Bronchial epithelial cell (primary cell): ENCODE data around the gene CST9. TPM values are rescaled to one million over a fixed set of nuclear protein-coding genes. Genes with fewer than 3 reads are reported as not detected.
"Not testable (repeated sequence)": the region's sequence is repeated elsewhere in the genome, so short reads cannot be mapped to it uniquely, and the experiment has no call there.

Experiments used
- DNase-seq: peaks from one replicate; pipeline ENCODE4 v3.0.0-alpha.2; 2010; ENCODE audit warnings: low read depth
- FAIRE-seq: peaks from 2 replicates; lab custom pipeline; 2011; peaks lifted over from hg19 to GRCh38; lab: Jason Lieb, UNC
- H3K27me3 ChIP-seq: 2 replicates; pipeline ENCODE4 v1.5.1; 2011; ENCODE audit warnings: low read length; ENCODE audit not compliant: control insufficient read depth, insufficient read depth
- H3K36me3 ChIP-seq: 2 replicates; pipeline ENCODE4 v1.5.1; 2011; ENCODE audit warnings: low read length; ENCODE audit not compliant: control insufficient read depth, insufficient read depth
- H3K4me3 ChIP-seq: 2 replicates; pipeline ENCODE4 v1.5.1; 2011; ENCODE audit warnings: mild to moderate bottlenecking, low read depth, low read length, control low read depth
- CTCF ChIP-seq: IDR thresholded peaks from 2 replicates; pipeline ENCODE4 v1.5.1; 2011; ENCODE audit warnings: mild to moderate bottlenecking, moderate library complexity, low read length, control low read depth, inconsistent platforms; ENCODE audit not compliant: insufficient read depth, severe bottlenecking
- total RNA-seq: library from RNA; depleted of rRNA; stranded (reverse); fragments of >200 nt; gene quantifications from 2 replicates; pipeline ENCODE4 v1.2.1, GENCODE V29; 2014

CST9 gene
- total RNA-seq, 1 donor from 2014 or later = not detected

GRCh38 chr20:23636908-23637281 is 31.2 kb upstream of the CST9 start:
- DNase-seq (no peak), FAIRE-seq (no peak)
- Histone ChIP-seq H3K27me3 (no peaks in the 10 kb centered on the region), H3K36me3 (peaks cover 8% of the 10 kb centered on the region), H3K4me3 (peak overlapping the region; percentile 76)
- TF ChIP-seq CTCF = no peak

- DNase-seq (no peak), FAIRE-seq (no peak)
- H3K27me3 ChIP-seq = no peaks in the 10 kb centered on the region
- peak overlapping the region; percentile 76 for H3K4me3 ChIP-seq
- H3K36me3 ChIP-seq = peaks cover 8% of the 10 kb centered on the region
- no peak for TF ChIP-seq CTCF
Observed at GRCh38 chr20:23636182-23636907, 30.6 kb upstream of the CST9 start.

- H3K4me3 ChIP-seq, DNase-seq, H3K27me3 ChIP-seq, H3K36me3 ChIP-seq: not testable (repeated sequence)
- peak; percentile 97 for FAIRE-seq
Observed at GRCh38 chr20:23635768-23636090, 30.0 kb upstream of the CST9 start.

- no peak for TF ChIP-seq CTCF
- no peak overlapping the region for H3K4me3 ChIP-seq
- H3K27me3 ChIP-seq = no peaks in the 10 kb centered on the region
- DNase-seq (no peak), FAIRE-seq (peak; percentile 90)
- peaks cover 8% of the 10 kb centered on the region for H3K36me3 ChIP-seq
Observed at GRCh38 chr20:23634985-23635767, 29.5 kb upstream of the CST9 start.

- DNase-seq = no peak
- no peaks in the 10 kb centered on the region for H3K27me3 ChIP-seq
- no peak overlapping the region for H3K4me3 ChIP-seq
- peaks cover 8% of the 10 kb centered on the region for H3K36me3 ChIP-seq
- FAIRE-seq = no peak
- TF ChIP-seq CTCF = no peak
Observed at GRCh38 chr20:23634044-23634801, 28.5 kb upstream of the CST9 start.
